OCI-LY3 (cell line): ENCODE measurements around the gene FAM107B.

ENCODE experiments used
- H2AFZ ChIP-seq: fragments of 200-600, 300-600 bp; shearing (Covaris generic); 2 replicates; pipeline ENCODE4 v1.6.0; 2014; ENCODE audit warnings: antibody characterized with exemption, low read depth, low read length
- H3K27ac ChIP-seq: fragments of 200-600, 300-600 bp; sonication (generic); 2 replicates; pipeline ENCODE4 v1.5.1; 2014; ENCODE audit warnings: mild to moderate bottlenecking, low read length, moderate library complexity, mixed read lengths
- H3K27me3 ChIP-seq: fragments of 200-600, 300-600 bp; sonication (generic); 2 replicates; pipeline ENCODE4 v1.6.1; 2014; ENCODE audit warnings: low read depth, low read length, mixed read lengths
- H3K36me3 ChIP-seq: fragments of 200-600, 300-600 bp; sonication (generic); replicated peaks from 2 replicates; pipeline ENCODE3; 2014; ENCODE audit warnings: low read depth, low read length, mixed read lengths
- H3K4me1 ChIP-seq: fragments of 300-600, 200-600 bp; sonication (generic); 2 replicates; pipeline ENCODE4 v1.6.1; 2014; ENCODE audit warnings: low read length, mixed read lengths
- H3K4me2 ChIP-seq: fragments of 200-600, 300-600 bp; sonication (generic); 2 replicates; pipeline ENCODE4 v1.6.1; 2014; ENCODE audit warnings: low read length, mixed read lengths
- H3K4me3 ChIP-seq: fragments of 300-600, 200-600 bp; sonication (generic); 2 replicates; pipeline ENCODE4 v1.5.1; 2014; ENCODE audit warnings: antibody characterized with exemption, mild to moderate bottlenecking, low read length, moderate library complexity
- H3K79me2 ChIP-seq: fragments of 300-600, 200-600 bp; shearing (Covaris generic); 2 replicates; pipeline ENCODE4 v1.6.1; 2014; ENCODE audit warnings: mild to moderate bottlenecking, low read length, mixed read lengths
- H3K9ac ChIP-seq: fragments of 300-600, 200-600 bp; shearing (Covaris generic); 2 replicates; pipeline ENCODE4 v1.6.0; 2014; ENCODE audit warnings: mild to moderate bottlenecking, low read length, moderate library complexity
- H3K9me3 ChIP-seq: fragments of 200-600, 300-600 bp; shearing (Covaris generic); 2 replicates; pipeline ENCODE4 v1.6.1; 2014; ENCODE audit warnings: low read length, mixed read lengths; ENCODE audit not compliant: insufficient read depth
- H4K20me1 ChIP-seq: fragments of 200-600, 300-600 bp; sonication (generic); 2 replicates; pipeline ENCODE4 v1.6.1; 2016; ENCODE audit warnings: low read length, mixed read lengths; ENCODE audit not compliant: insufficient read depth
- CTCF ChIP-seq: fragments of 200-600, 300-600 bp; sonication (generic); IDR thresholded peaks from 2 replicates; pipeline ENCODE4 v1.5.1; 2014; ENCODE audit warnings: antibody characterized with exemption, low read length, low read depth
- EZH2phosphoT487 ChIP-seq: fragments of 200-600 bp; shearing (Covaris generic); IDR thresholded peaks from 2 replicates; pipeline ENCODE4 v1.6.1; 2018; ENCODE audit warnings: antibody characterized with exemption, mixed run types, low read depth

Gene FAM107B

DNA sequence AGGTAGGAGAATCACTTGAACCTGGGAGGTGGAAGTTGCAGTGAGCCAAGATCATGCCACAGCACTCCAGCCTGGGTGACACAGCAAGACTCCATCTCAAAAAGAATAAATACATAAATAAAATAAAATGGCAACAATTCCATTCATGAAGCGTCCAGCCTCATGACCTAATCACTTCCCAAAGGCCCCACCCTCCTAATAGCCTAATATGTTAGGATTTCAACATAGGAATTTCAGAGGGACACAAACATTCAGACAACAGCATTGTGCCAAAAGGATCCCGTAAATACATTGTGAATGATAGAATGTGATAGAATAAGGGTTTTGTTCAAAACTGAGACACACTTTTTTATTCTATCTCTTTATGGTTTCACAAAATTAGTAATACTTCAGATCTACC is 90.3 kb downstream of the FAM107B start:
- no peaks in the 10 kb centered on the region for H3K79me2 ChIP-seq
- H4K20me1 ChIP-seq, result no peaks in the 10 kb centered on the region
- no peaks in the 10 kb centered on the region for H3K36me3 ChIP-seq
- no peak overlapping the region for H3K27ac ChIP-seq
- no peak for TF ChIP-seq EZH2phosphoT487
- H3K4me3 ChIP-seq, result no peak overlapping the region
- no peaks in the 10 kb centered on the region for H3K9me3 ChIP-seq
- H3K4me2 ChIP-seq, result no peak overlapping the region
- no peak overlapping the region for H3K9ac ChIP-seq
- H2AFZ ChIP-seq, result no peak overlapping the region
- H3K27me3 ChIP-seq, result no peaks in the 10 kb centered on the region
- H3K4me1 ChIP-seq, result no peaks in the 10 kb centered on the region

DNA sequence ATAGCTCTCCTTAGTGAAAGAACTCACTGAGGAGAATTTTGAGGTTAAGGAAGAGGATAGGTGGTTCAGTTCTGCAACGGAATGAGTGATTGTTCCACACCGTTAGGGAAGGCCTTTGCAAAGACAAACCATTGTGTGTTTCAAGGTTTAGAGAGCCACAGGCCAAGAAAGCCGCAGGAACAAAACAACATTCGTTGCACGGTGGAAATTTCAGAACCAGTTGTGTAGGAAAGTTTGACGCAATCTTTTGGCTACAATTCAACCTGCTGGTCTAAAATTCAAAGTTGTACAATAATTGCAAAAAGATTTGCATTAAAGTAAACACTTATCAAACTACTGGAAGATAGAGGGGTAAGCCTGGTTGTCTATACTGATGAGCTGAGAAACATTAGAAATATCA is 91.4 kb downstream of the FAM107B start:
- no peak overlapping the region for H3K9ac ChIP-seq
- no peaks in the 10 kb centered on the region for H3K4me1 ChIP-seq

DNA sequence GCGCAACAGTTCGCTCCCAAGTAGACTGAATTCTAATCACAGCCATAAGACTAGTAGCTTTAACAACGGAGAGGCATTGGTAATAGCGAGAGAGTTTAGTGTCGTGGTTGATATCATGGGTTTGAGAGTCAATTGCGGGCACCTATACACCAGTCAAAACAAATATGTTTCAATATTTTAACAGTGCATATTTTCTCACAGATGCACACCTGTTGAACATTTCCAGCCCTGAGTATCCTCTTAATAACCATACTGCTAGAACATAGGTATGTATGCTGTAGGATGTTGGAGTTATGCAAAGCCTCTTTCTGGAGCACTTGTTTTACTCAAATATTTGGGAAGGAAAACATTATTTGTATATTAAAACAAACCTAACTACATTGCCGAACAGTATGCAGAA is 92.9 kb downstream of the FAM107B start:
- Histone ChIP-seq H3K79me2 (no peaks in the 10 kb centered on the region), H3K27me3 (no peaks in the 10 kb centered on the region), H3K4me3 (no peak overlapping the region), H4K20me1 (no peaks in the 10 kb centered on the region), H3K4me1 (no peaks in the 10 kb centered on the region), H3K9ac (no peak overlapping the region), H3K4me2 (no peak overlapping the region), H3K9me3 (no peaks in the 10 kb centered on the region), H2AFZ (no peak overlapping the region), H3K27ac (no peak overlapping the region), H3K36me3 (no peaks in the 10 kb centered on the region)
- TF ChIP-seq CTCF (no peak), EZH2phosphoT487 (no peak)

More for the DNA sequence above, 91.4 kb downstream of the FAM107B start:
- H3K27me3 ChIP-seq, result no peaks in the 10 kb centered on the region
- H3K79me2 ChIP-seq, result no peaks in the 10 kb centered on the region
- H4K20me1 ChIP-seq, result no peaks in the 10 kb centered on the region
- no peak overlapping the region for H3K4me2 ChIP-seq
- H3K36me3 ChIP-seq, result no peaks in the 10 kb centered on the region
- no peak overlapping the region for H3K27ac ChIP-seq
- no peak overlapping the region for H3K4me3 ChIP-seq
- H2AFZ ChIP-seq, result no peak overlapping the region
- no peak for TF ChIP-seq CTCF
- TF ChIP-seq EZH2phosphoT487, result no peak
- no peaks in the 10 kb centered on the region for H3K9me3 ChIP-seq

DNA sequence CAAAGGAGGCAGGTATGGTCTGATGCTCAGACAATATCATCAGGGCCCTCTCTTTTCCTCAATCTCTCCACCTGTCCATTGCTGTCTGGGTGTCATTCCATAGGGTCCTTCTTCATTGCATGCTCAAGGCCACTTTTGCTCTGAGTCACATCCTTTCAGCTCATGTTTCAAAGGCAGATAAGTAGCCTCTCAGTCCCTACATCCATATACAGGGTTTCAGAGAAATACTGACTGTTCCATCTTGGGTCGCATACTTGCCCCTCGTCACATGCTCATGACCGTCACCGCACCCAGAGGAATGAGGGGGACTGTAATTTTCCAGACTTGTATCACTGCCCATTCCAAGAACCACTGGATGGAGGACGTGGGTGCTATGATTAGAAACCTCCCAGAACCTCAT is 93.4 kb downstream of the FAM107B start:
- H4K20me1 ChIP-seq, result no peaks in the 10 kb centered on the region

More for the DNA sequence above, 93.4 kb downstream of the FAM107B start:
- H3K27ac ChIP-seq, result no peak overlapping the region
- H3K4me1 ChIP-seq, result no peaks in the 10 kb centered on the region
- TF ChIP-seq CTCF, result no peak
- TF ChIP-seq EZH2phosphoT487, result no peak
- H3K79me2 ChIP-seq, result no peaks in the 10 kb centered on the region
- no peaks in the 10 kb centered on the region for H3K9me3 ChIP-seq
- no peak overlapping the region for H2AFZ ChIP-seq
- no peak overlapping the region for H3K4me2 ChIP-seq
- H3K4me3 ChIP-seq, result no peak overlapping the region
- no peaks in the 10 kb centered on the region for H3K27me3 ChIP-seq
- H3K9ac ChIP-seq, result no peak overlapping the region
- no peaks in the 10 kb centered on the region for H3K36me3 ChIP-seq
